Kidney (tissue), 14 donors: ENCODE measurements around the gene SLC8A2. TPM values are rescaled to one million over a fixed set of nuclear protein-coding genes. Genes with fewer than 3 reads are reported as not detected.

Experiments
- DNase-seq, 5 donors: peaks; one replicate each; pipeline ENCODE4 v3.0.0-alpha.2; 2013 to 2020
- FAIRE-seq: peaks from 2 replicates; lab custom pipeline; 2012; peaks lifted over from hg19 to GRCh38; lab: Jason Lieb, UNC
- H3K27ac ChIP-seq, 2 donors: one replicate each; pipeline ENCODE4 v1.7.0; 2013; ENCODE audit warnings: low read depth in 2 of 2, low read length in 2 of 2, inconsistent platforms in 1 of 2
- H3K27me3 ChIP-seq: one replicate; pipeline ENCODE4 v1.7.1; 2013; ENCODE audit warnings: low read length, inconsistent platforms; ENCODE audit not compliant: control insufficient read depth, insufficient read depth
- H3K36me3 ChIP-seq, 3 donors: one replicate each; pipeline versions ENCODE4 v1.7.0 to v1.7.1; 2013; ENCODE audit warnings: low read length in 3 of 3, control low read depth in 1 of 3, inconsistent platforms in 1 of 3; ENCODE audit not compliant: insufficient read depth in 3 of 3, control insufficient read depth in 2 of 3
- H3K4me1 ChIP-seq, 3 donors: one replicate each; pipeline versions ENCODE4 v1.7.0 to v1.7.1; 2013; ENCODE audit warnings: low read length in 3 of 3, inconsistent platforms in 1 of 3, low read depth in 1 of 3; ENCODE audit not compliant: control insufficient read depth in 2 of 3, insufficient read depth in 2 of 3
- H3K4me3 ChIP-seq, 3 donors: one replicate each; pipeline versions ENCODE4 v1.7.0 to v1.8.1; 2013; ENCODE audit warnings: low read length in 3 of 3, control low read depth in 1 of 3, inconsistent platforms in 1 of 3
- H3K9ac ChIP-seq, 3 donors: one replicate each; pipeline versions ENCODE4 v1.7.0 to v1.7.1; 2013; ENCODE audit warnings: low read length in 3 of 3, control low read depth in 1 of 3, inconsistent platforms in 1 of 3
- H3K9me3 ChIP-seq, 3 donors: one replicate each; pipeline versions ENCODE4 v1.7.0 to v1.7.1; 2013; ENCODE audit warnings: low read length in 3 of 3, control low read depth in 1 of 3, inconsistent platforms in 1 of 3; ENCODE audit not compliant: control insufficient read depth in 2 of 3, insufficient read depth in 1 of 3
- CTCF ChIP-seq: IDR thresholded peaks from 3 replicates; pipeline ENCODE4 v1.5.1; 2012; ENCODE audit warnings: mild to moderate bottlenecking, moderate library complexity, borderline replicate concordance; ENCODE audit not compliant: insufficient read depth; ENCODE audit errors: extremely low read depth
- intact Hi-C: fragments of 100-400 bp; cut with DNase I; formaldehyde crosslinking; loops from one replicate; pipeline ENCODE4 v1.11.1; 2022
- polyA plus RNA-seq: library from polyadenylated mRNA; stranded (reverse); fragments of 350-450 nt; fragmentation: Illumina TruSeq; extraction: RNeasy Lipid Tissue Mini Kit (QIAGEN cat#74804); gene quantifications from one replicate; pipeline ENCODE4 v1.2.3, GENCODE V29; 2014; ENCODE audit warnings: low read depth, low replicate concordance; ENCODE audit not compliant: insufficient read depth
- total RNA-seq: library from RNA; stranded (reverse); fragmentation: NEBNext Ultra II Directional; extraction: Animal tissue kit (Norgen Biotek cat#: 25700); gene quantifications from one replicate; pipeline ENCODE4 v1.2.1, GENCODE V29; 2021
- donor health status: control.
- donor health status: control.
- donor health status: control.
- donor health status: control.
- donor health status: control.
- donor health status: DM: yes; HTN: yes; CAD: no.
- donor health status: Normal renal cell carcinoma (clear cell type).

The SLC8A2 gene
- total and polyA plus RNA-seq, 2 donors from 2014 or later: 0.94 TPM; not detected in 1

GRCh38 chr19:47429140-47429793 is 42.4 kb downstream of the SLC8A2 start:
- Histone ChIP-seq H3K9ac (no peak overlapping the region), H3K36me3 (no peaks in the 10 kb centered on the region), H3K4me3 (no peak overlapping the region), H3K9me3 (no peaks in the 10 kb centered on the region), H3K27ac (no peak overlapping the region), H3K27me3 (peaks cover 13% of the 10 kb centered on the region), H3K4me1 (peaks cover 0 to 6% (median 0%) of the 10 kb centered on the region in 3 donors)
- DNase-seq (peak in 1 of 5 donors; percentile 61), FAIRE-seq (no peak)
- TF ChIP-seq CTCF: no peak
- intact Hi-C loops: no loop called here

- Histone ChIP-seq H3K4me3 (peak overlapping the region in 1 of 3 donors; percentile 39), H3K27ac (no peak overlapping the region), H3K27me3 (peaks cover 18% of the 10 kb centered on the region), H3K4me1 (peaks cover 0 to 6% (median 0%) of the 10 kb centered on the region in 3 donors), H3K36me3 (no peaks in the 10 kb centered on the region), H3K9ac (peak overlapping the region in 1 of 3 donors; percentile 15), H3K9me3 (no peaks in the 10 kb centered on the region)
- TF ChIP-seq CTCF: no peak
- intact Hi-C loops: no loop called here
- DNase-seq: peak; percentile 87 to 97 (median 95)
- FAIRE-seq: no peak
These were observed 43.4 kb downstream of the SLC8A2 start for GRCh38 chr19:47428177-47428894.

GRCh38 chr19:47427241-47428176 is 44.2 kb downstream of the SLC8A2 start:
- FAIRE-seq: no peak
- peak; percentile 73 to 89 (median 79) for DNase-seq
- intact Hi-C loops: no loop called here
- TF ChIP-seq CTCF: peak; percentile 65
- Histone ChIP-seq H3K9ac (peak overlapping the region in 1 of 3 donors; percentile 15), H3K36me3 (no peaks in the 10 kb centered on the region), H3K4me1 (peaks cover 0 to 6% (median 0%) of the 10 kb centered on the region in 3 donors), H3K4me3 (peak overlapping the region in 1 of 3 donors; percentile 39), H3K9me3 (no peaks in the 10 kb centered on the region), H3K27ac (no peak overlapping the region), H3K27me3 (peaks cover 24% of the 10 kb centered on the region)
